ENCODE results near the gene PFDN1.

PFDN1 gene

GRCh38 chr5:140235791-140236551 is 66.9 kb downstream of the PFDN1 start:
- no peaks in the 10 kb centered on the region for H3K27me3 ChIP-seq (ENCODE audit: insufficient read depth, low read length)
- H3K9ac ChIP-seq (ENCODE audit: low read length), result no peak overlapping the region
- no peaks in the 10 kb centered on the region for H3K79me2 ChIP-seq (ENCODE audit: insufficient read depth, low read length)
- H3K27ac ChIP-seq (ENCODE audit: low read depth, low read length, poor library complexity, severe bottlenecking), result no peak overlapping the region
- no peaks in the 10 kb centered on the region; the same call in 1 of the 2 replicates for H3K36me3 ChIP-seq (ENCODE audit: insufficient read depth, low read length)
- H3K4me3 ChIP-seq (ENCODE audit: low read depth, low read length, poor library complexity, severe bottlenecking), result no peak overlapping the region
- no peak overlapping the region for H2AFZ ChIP-seq (ENCODE audit: low read length)
- no peaks in the 10 kb centered on the region for H3F3A ChIP-seq (ENCODE audit: insufficient read depth, low read length)
- TF ChIP-seq EZH2 (IDR thresholded peaks at IDR 0.05; ENCODE audit: borderline replicate concordance, low read length), result no peak
- TF ChIP-seq CTCF (IDR thresholded peaks at IDR 0.05; ENCODE audit: low read length), result no peak
- no peaks in the 10 kb centered on the region for H3K9me3 ChIP-seq (ENCODE audit: low read length)
- H3K9me2 ChIP-seq (ENCODE audit: low read depth, low read length), result no peaks in the 10 kb centered on the region
- H3K4me2 ChIP-seq (ENCODE audit: low read length), result no peak overlapping the region
- no peaks in the 10 kb centered on the region for H4K20me1 ChIP-seq (ENCODE audit: insufficient read depth, low read length)
- peaks cover 10% of the 10 kb centered on the region for H3K4me1 ChIP-seq (ENCODE audit: insufficient read depth, low read length, severe bottlenecking)

GRCh38 chr5:140234377-140234989 is 68.4 kb downstream of the PFDN1 start:
- no peak overlapping the region for H3K4me3 ChIP-seq (ENCODE audit: low read depth, low read length, poor library complexity, severe bottlenecking)
- H3K9ac ChIP-seq (ENCODE audit: low read length), result no peak overlapping the region
- no peaks in the 10 kb centered on the region for H3F3A ChIP-seq (ENCODE audit: insufficient read depth, low read length)
- no peaks in the 10 kb centered on the region for H3K4me1 ChIP-seq (ENCODE audit: insufficient read depth, low read length, severe bottlenecking)
- H3K36me3 ChIP-seq (ENCODE audit: insufficient read depth, low read length), result no peaks in the 10 kb centered on the region; the same call in 1 of the 2 replicates
- no peak overlapping the region for H2AFZ ChIP-seq (ENCODE audit: low read length)
- no peaks in the 10 kb centered on the region for H4K20me1 ChIP-seq (ENCODE audit: insufficient read depth, low read length)
- no peaks in the 10 kb centered on the region for H3K27me3 ChIP-seq (ENCODE audit: insufficient read depth, low read length)
- H3K79me2 ChIP-seq (ENCODE audit: insufficient read depth, low read length), result no peaks in the 10 kb centered on the region
- no peak overlapping the region for H3K4me2 ChIP-seq (ENCODE audit: low read length)
- H3K9me2 ChIP-seq (ENCODE audit: low read depth, low read length), result no peaks in the 10 kb centered on the region
- TF ChIP-seq CTCF (IDR thresholded peaks at IDR 0.05; ENCODE audit: low read length), result no peak
- TF ChIP-seq EZH2 (IDR thresholded peaks at IDR 0.05; ENCODE audit: borderline replicate concordance, low read length), result no peak
- H3K9me3 ChIP-seq (ENCODE audit: low read length), result no peaks in the 10 kb centered on the region
- H3K27ac ChIP-seq (ENCODE audit: low read depth, low read length, poor library complexity, severe bottlenecking), result no peak overlapping the region

GRCh38 chr5:140232731-140233130 is 70.2 kb downstream of the PFDN1 start:
- Histone ChIP-seq H3K79me2 (ENCODE audit: insufficient read depth, low read length) (no peaks in the 10 kb centered on the region), H3K9me3 (ENCODE audit: low read length) (no peaks in the 10 kb centered on the region), H3K36me3 (ENCODE audit: insufficient read depth, low read length) (no peaks in the 10 kb centered on the region; the same call in 1 of the 2 replicates), H3K27ac (ENCODE audit: low read depth, low read length, poor library complexity, severe bottlenecking) (no peak overlapping the region), H2AFZ (ENCODE audit: low read length) (no peak overlapping the region), H3F3A (ENCODE audit: insufficient read depth, low read length) (no peaks in the 10 kb centered on the region), H3K4me2 (ENCODE audit: low read length) (no peak overlapping the region), H3K9me2 (ENCODE audit: low read depth, low read length) (no peaks in the 10 kb centered on the region), H3K4me1 (ENCODE audit: insufficient read depth, low read length, severe bottlenecking) (no peaks in the 10 kb centered on the region), H3K27me3 (ENCODE audit: insufficient read depth, low read length) (no peaks in the 10 kb centered on the region), H3K4me3 (ENCODE audit: low read depth, low read length, poor library complexity, severe bottlenecking) (no peak overlapping the region), H3K9ac (ENCODE audit: low read length) (no peak overlapping the region), H4K20me1 (ENCODE audit: insufficient read depth, low read length) (no peaks in the 10 kb centered on the region)
- no peak for TF ChIP-seq EZH2 (IDR thresholded peaks at IDR 0.05; ENCODE audit: borderline replicate concordance, low read length)
- no peak for TF ChIP-seq CTCF (IDR thresholded peaks at IDR 0.05; ENCODE audit: low read length)
